ENCODE results near the gene ARHGAP6. TPM values are rescaled to one million over a fixed set of nuclear protein-coding genes. Genes with fewer than 3 reads are reported as not detected.

The ARHGAP6 gene
- total RNA-seq, 2 donors from 2014 or later: 0.30 to 16.1 TPM

- Mint-ChIP-seq H3K27ac (no peak overlapping the region), H3K27me3 (peaks cover 7% of the 10 kb centered on the region)
- DNase-seq: no peak
Measured at GRCh38 chrX:11164433-11164832, 501.3 kb downstream of the ARHGAP6 start.

GRCh38 chrX:11159149-11159548 lies 506.6 kb downstream of the ARHGAP6 start:
- Mint-ChIP-seq H3K4me1 (no peaks in the 10 kb centered on the region), H3K36me3 (ENCODE audit: low read depth) (no peaks in the 10 kb centered on the region), H3K27ac (no peak overlapping the region), H3K4me3 (no peak overlapping the region), H3K27me3 (no peaks in the 10 kb centered on the region)
- ATAC-seq: no peak
- DNase-seq: no peak
- no peaks in the 10 kb centered on the region for H3K9me3 ChIP-seq (ENCODE audit: control insufficient read depth, low read length, poor library complexity, severe bottlenecking)

More at GRCh38 chrX:11164433-11164832, 501.3 kb downstream of the ARHGAP6 start:
- Mint-ChIP-seq H3K4me1 (no peaks in the 10 kb centered on the region), H3K36me3 (ENCODE audit: low read depth) (peaks cover 3% of the 10 kb centered on the region), H3K4me3 (no peak overlapping the region)
- no peaks in the 10 kb centered on the region for H3K9me3 ChIP-seq (ENCODE audit: control insufficient read depth, low read length, poor library complexity, severe bottlenecking)
- ATAC-seq: no peak

GRCh38 chrX:11151799-11152559 lies 513.7 kb downstream of the ARHGAP6 start:
- no peaks in the 10 kb centered on the region for H3K36me3 Mint-ChIP-seq (ENCODE audit: low read depth)
- no peaks in the 10 kb centered on the region for H3K9me3 ChIP-seq (ENCODE audit: control insufficient read depth, low read length, poor library complexity, severe bottlenecking)
- no peaks in the 10 kb centered on the region for H3K27me3 Mint-ChIP-seq
- DNase-seq (no peak), ATAC-seq (no peak)
- H3K4me1 Mint-ChIP-seq: no peaks in the 10 kb centered on the region
- no peak overlapping the region for H3K27ac Mint-ChIP-seq
- H3K4me3 Mint-ChIP-seq: no peak overlapping the region

DNA sequence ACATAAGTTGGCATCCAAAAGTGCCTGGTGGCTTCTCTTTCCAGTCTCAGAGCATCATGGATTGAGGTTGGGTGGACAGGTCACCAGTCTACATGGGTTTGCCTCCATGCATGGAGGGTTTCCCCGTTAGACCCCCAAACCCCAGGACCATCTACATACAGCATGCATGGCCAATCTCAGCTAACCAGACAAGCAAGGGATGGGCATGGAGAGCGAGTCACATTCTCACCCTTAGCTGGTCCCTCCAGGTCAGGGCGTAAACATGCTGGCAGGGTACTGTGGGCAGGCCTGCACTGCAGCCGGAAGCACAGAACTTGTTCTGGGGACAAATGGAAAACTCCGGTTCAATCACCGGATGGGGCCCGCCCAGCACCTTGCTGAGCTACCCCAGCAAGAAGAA lies 517.3 kb downstream of the ARHGAP6 start:
- ATAC-seq (no peak), DNase-seq (no peak)
- Mint-ChIP-seq H3K27ac (no peak overlapping the region), H3K36me3 (ENCODE audit: low read depth) (no peaks in the 10 kb centered on the region), H3K4me1 (peaks cover 3% of the 10 kb centered on the region), H3K27me3 (peaks cover 5% of the 10 kb centered on the region), H3K4me3 (no peak overlapping the region)
- H3K9me3 ChIP-seq (ENCODE audit: control insufficient read depth, low read length, poor library complexity, severe bottlenecking): no peaks in the 10 kb centered on the region

- peaks cover 5% of the 10 kb centered on the region for H3K27me3 Mint-ChIP-seq
- peaks cover 3% of the 10 kb centered on the region for H3K4me1 Mint-ChIP-seq
- H3K27ac Mint-ChIP-seq: no peak overlapping the region
- ATAC-seq: no peak
- H3K36me3 Mint-ChIP-seq (ENCODE audit: low read depth): no peaks in the 10 kb centered on the region
- DNase-seq: no peak
- H3K4me3 Mint-ChIP-seq: no peak overlapping the region
- H3K9me3 ChIP-seq (ENCODE audit: control insufficient read depth, low read length, poor library complexity, severe bottlenecking): no peaks in the 10 kb centered on the region
Measured at GRCh38 chrX:11146411-11146810, 519.3 kb downstream of the ARHGAP6 start.

- no peak overlapping the region for H3K27ac Mint-ChIP-seq
- DNase-seq (peak in 1 of 3 donors; percentile 15), ATAC-seq (peak; percentile 77)
- peaks cover 3% of the 10 kb centered on the region for H3K4me1 Mint-ChIP-seq
- no peaks in the 10 kb centered on the region for H3K36me3 Mint-ChIP-seq (ENCODE audit: low read depth)
- no peaks in the 10 kb centered on the region for H3K9me3 ChIP-seq (ENCODE audit: control insufficient read depth, low read length, poor library complexity, severe bottlenecking)
- H3K4me3 Mint-ChIP-seq: peak overlapping the region; percentile 66
- peaks cover 5% of the 10 kb centered on the region for H3K27me3 Mint-ChIP-seq
Measured at GRCh38 chrX:11143931-11144678, 521.6 kb downstream of the ARHGAP6 start.

DNA sequence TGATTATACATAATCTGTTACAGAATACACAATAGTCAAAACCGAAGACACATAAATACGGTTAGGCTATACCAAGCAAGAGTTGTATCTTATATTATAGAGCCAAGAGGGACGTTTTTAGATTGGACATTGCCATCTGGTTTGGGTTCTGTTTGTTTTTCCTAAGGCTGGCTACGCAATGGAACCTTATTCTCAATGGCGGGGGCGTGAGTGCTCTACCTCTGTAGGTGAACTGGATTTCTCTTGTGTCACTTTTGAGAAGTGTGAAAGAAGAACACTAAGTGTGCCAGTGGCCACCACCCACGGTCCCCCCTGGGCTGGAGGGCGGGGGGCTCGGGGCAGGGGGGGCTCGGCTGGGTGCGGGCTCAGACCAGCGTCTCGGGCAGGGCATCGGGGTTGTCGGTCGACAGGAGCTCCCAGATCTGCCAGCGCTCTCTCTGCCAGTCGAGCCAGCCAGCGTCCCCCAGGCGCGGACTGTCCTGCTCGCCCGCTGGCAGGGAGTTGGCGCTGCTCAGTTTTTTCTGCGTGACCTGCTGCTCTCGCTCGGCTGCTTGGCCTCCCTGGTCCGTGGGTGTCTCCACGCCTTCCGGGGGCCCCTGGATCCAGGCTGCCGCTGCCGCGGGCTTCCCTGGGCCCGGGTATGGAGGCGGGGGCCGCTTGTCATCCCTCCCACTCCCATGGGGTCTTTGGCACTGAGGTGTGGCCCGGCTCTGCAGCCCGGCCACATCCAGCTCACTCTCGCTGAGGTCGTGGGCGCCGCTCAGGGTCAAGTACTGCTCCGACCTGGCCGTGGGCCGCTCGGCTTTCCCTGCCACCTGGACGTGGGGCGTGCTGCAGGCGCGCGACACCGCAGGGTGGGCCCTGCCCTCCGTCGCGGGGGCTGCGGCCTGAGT lies 527.0 kb downstream of the ARHGAP6 start:
- Mint-ChIP-seq H3K27ac (no peak overlapping the region), H3K36me3 (ENCODE audit: low read depth) (no peaks in the 10 kb centered on the region), H3K27me3 (no peaks in the 10 kb centered on the region), H3K4me3 (no peak overlapping the region), H3K4me1 (peaks cover 4% of the 10 kb centered on the region)
- ATAC-seq (no peak), DNase-seq (no peak)
- H3K9me3 ChIP-seq (ENCODE audit: control insufficient read depth, low read length, poor library complexity, severe bottlenecking): no peaks in the 10 kb centered on the region

- Mint-ChIP-seq H3K4me3 (no peak overlapping the region), H3K27me3 (no peaks in the 10 kb centered on the region), H3K4me1 (peaks cover 4% of the 10 kb centered on the region), H3K27ac (no peak overlapping the region), H3K36me3 (ENCODE audit: low read depth) (no peaks in the 10 kb centered on the region)
- no peak for ATAC-seq
- no peak for DNase-seq
- no peaks in the 10 kb centered on the region for H3K9me3 ChIP-seq (ENCODE audit: control insufficient read depth, low read length, poor library complexity, severe bottlenecking)
Measured at GRCh38 chrX:11137543-11138139, 528.1 kb downstream of the ARHGAP6 start.

DNA sequence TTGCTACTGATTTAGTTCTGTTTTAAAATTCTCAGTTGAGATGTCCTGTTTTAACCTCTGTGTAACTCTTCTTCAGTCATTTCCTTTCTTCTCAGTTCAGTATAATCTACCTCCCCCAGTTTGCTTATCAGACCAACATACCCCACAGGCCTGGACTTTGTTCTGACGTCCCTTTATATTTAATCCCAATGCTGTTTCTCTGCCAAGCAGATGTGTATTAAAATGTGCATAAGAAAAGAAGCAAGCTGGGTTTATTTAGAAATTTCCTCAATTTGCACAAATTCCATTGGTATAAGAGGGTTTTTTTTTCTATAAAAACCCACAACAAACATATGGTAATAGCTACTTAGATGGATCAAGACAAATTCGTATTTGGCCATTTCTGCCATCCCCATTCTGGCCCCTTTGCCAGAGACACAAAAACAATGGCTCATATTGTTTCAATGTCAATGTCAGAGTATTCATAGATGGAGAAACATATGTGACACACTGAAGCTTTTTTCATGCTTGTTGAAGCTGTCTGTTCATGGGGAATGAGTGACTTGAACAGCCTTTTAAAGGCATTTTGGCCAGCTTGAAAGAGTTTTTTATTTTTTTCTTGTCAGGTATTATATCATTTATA lies 530.0 kb downstream of the ARHGAP6 start:
- H3K36me3 Mint-ChIP-seq (ENCODE audit: low read depth): no peaks in the 10 kb centered on the region
- H3K4me3 Mint-ChIP-seq: no peak overlapping the region
- H3K27ac Mint-ChIP-seq: no peak overlapping the region
- H3K27me3 Mint-ChIP-seq: no peaks in the 10 kb centered on the region
- DNase-seq: no peak
- H3K9me3 ChIP-seq (ENCODE audit: control insufficient read depth, low read length, poor library complexity, severe bottlenecking): no peaks in the 10 kb centered on the region
- H3K4me1 Mint-ChIP-seq: peaks cover 4% of the 10 kb centered on the region
- no peak for ATAC-seq

DNA sequence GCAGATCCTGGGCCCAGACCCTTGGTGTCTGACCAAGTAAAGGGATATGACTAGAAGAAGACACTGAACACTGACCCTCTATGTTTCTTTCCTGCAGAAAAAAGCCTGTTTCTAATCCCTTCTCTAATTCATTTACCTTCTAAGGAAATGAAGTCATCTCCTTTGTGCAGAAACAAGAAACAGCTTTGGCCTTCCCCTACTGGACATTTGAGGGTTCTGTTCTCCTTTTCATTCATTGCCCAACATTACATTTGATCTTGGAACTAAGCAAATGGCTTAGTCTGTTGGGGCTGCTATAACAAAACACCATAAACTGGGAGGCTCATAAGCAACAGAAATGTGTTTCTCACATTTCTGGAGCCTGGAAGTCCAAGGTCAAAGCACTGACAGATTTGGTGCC lies 534.6 kb downstream of the ARHGAP6 start:
- Mint-ChIP-seq H3K27ac (no peak overlapping the region), H3K27me3 (no peaks in the 10 kb centered on the region), H3K4me1 (peaks cover 4% of the 10 kb centered on the region), H3K36me3 (ENCODE audit: low read depth) (no peaks in the 10 kb centered on the region), H3K4me3 (no peak overlapping the region)
- ATAC-seq: no peak
- DNase-seq: no peak
- no peaks in the 10 kb centered on the region for H3K9me3 ChIP-seq (ENCODE audit: control insufficient read depth, low read length, poor library complexity, severe bottlenecking)

DNA sequence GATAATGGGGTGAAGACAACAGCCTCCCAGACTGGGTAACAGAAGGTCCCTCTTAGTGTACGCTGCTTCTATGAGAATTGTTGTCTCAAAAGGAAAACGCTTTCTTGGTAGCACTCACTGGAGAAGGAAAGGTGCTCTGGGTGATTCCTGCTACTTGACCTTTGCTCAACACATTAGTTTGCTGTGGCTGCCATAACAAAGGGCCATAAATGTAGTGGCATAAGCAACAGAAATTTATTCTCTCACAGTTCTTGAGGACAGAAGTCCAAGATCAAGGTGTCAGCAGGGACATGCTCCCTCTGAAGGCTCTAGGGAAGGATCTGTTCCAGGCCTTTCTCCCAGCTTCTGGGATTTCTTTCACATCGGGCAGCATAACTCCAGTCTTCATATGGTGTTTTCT lies 535.6 kb downstream of the ARHGAP6 start:
- H3K9me3 ChIP-seq (ENCODE audit: control insufficient read depth, low read length, poor library complexity, severe bottlenecking): no peaks in the 10 kb centered on the region
- Mint-ChIP-seq H3K27me3 (no peaks in the 10 kb centered on the region), H3K4me3 (no peak overlapping the region), H3K4me1 (peaks cover 4% of the 10 kb centered on the region), H3K36me3 (ENCODE audit: low read depth) (no peaks in the 10 kb centered on the region), H3K27ac (no peak overlapping the region)
- ATAC-seq (no peak), DNase-seq (no peak)

- H3K9me3 ChIP-seq (ENCODE audit: control insufficient read depth, low read length, poor library complexity, severe bottlenecking): no peaks in the 10 kb centered on the region
- peaks cover 4% of the 10 kb centered on the region for H3K4me1 Mint-ChIP-seq
- H3K4me3 Mint-ChIP-seq: no peak overlapping the region
- H3K27me3 Mint-ChIP-seq: no peaks in the 10 kb centered on the region
- no peak for DNase-seq
- H3K36me3 Mint-ChIP-seq (ENCODE audit: low read depth): no peaks in the 10 kb centered on the region
- no peak for ATAC-seq
- no peak overlapping the region for H3K27ac Mint-ChIP-seq
Measured at GRCh38 chrX:11129534-11130105, 536.1 kb downstream of the ARHGAP6 start.
